Measurements from ENCODE around the gene TNK2. TPM values are rescaled to one million over a fixed set of nuclear protein-coding genes. Genes with fewer than 3 reads are reported as not detected.

TNK2 gene
- total and polyA plus RNA-seq, 7 donors: 37.1 to 322 (median 67.1) TPM

DNA sequence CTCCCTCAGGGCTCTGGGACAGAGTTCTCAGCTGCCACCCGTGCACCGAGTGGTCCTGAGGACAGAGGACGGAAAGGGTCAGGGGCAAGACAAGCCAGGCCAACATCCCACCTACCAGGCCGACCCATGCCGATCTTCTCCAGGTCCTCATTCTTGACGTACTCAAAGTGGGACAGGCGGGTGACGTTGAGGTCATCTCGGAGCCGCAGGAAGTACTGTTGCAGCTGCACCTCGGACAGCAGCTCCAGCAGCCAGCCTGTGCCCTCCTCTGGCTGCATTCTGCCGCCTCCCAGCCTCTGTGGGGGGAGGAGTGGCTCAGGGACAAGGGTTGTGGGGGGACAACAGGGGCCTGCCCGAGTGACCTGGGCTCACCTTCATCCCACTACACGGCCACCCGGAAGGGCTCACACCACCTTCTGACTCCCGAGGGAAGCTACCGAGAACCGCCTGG is 20.0 kb downstream of the TNK2 start:
- ATAC-seq: peak in 2 of 4 donors; percentile 8 to 13
- DNase-seq: peak; percentile 19 to 72
- WGBS, 3 donors: 38 to 46% (median 38%) methylated on average over 18 of the region's 18 CpGs
- TF ChIP-seq, protein P1, sequence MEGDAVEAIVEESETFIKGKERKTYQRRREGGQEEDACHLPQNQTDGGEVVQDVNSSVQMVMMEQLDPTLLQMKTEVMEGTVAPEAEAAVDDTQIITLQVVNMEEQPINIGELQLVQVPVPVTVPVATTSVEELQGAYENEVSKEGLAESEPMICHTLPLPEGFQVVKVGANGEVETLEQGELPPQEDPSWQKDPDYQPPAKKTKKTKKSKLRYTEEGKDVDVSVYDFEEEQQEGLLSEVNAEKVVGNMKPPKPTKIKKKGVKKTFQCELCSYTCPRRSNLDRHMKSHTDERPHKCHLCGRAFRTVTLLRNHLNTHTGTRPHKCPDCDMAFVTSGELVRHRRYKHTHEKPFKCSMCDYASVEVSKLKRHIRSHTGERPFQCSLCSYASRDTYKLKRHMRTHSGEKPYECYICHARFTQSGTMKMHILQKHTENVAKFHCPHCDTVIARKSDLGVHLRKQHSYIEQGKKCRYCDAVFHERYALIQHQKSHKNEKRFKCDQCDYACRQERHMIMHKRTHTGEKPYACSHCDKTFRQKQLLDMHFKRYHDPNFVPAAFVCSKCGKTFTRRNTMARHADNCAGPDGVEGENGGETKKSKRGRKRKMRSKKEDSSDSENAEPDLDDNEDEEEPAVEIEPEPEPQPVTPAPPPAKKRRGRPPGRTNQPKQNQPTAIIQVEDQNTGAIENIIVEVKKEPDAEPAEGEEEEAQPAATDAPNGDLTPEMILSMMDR (IDR thresholded peaks at IDR 0.05): no peak
- peaks cover 0 to 19% of the 10 kb centered on the region in 2 donors for H3K36me3 ChIP-seq (ENCODE audit: insufficient read depth in 1 of 2, low read depth in 1 of 2)
- no peaks in the 10 kb centered on the region for H3K9me3 ChIP-seq
- intact Hi-C loops (cut with DNase I): no loop called here
- H3K4me3 ChIP-seq: no peak overlapping the region
- H3K27me3 ChIP-seq (ENCODE audit: insufficient read depth in 3 of 3, low read length in 2 of 3): no peaks in the 10 kb centered on the region
- peak overlapping the region; percentile 91 for H3K27ac ChIP-seq
- peaks cover 83% of the 10 kb centered on the region for H3K4me1 ChIP-seq

DNA sequence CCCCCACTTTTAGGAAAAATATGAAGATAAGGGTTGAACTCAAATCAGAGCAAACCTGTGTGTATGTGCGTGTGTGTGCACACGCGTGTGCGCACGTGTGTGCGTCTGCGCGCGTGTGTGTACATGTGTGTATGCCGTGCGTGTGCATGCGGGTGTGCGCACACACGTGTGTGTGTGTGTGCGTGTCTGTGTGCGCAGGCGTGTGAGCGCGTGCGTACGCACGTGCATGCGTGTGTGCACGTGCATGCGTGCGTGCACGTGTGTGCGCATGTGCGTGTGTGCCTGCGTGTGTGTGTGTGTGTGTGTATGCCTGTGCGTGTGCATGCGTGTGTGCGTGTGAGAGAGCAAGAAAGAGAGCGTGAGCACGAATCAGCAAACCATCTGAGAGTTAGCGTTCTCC is 20.7 kb downstream of the TNK2 start:
- H3K4me3 ChIP-seq: no peak overlapping the region
- intact Hi-C loops (cut with DNase I): no loop called here
- TF ChIP-seq, protein P1 (IDR thresholded peaks at IDR 0.05): no peak
- no peaks in the 10 kb centered on the region for H3K9me3 ChIP-seq
- no peak for ATAC-seq
- peak in 1 of 2 donors; percentile 43 for DNase-seq
- peaks cover 77% of the 10 kb centered on the region for H3K4me1 ChIP-seq
- H3K27ac ChIP-seq: peak overlapping the region; percentile 91
- WGBS, 3 donors: 93 to 94% (median 94%) methylated on average over 36 of the region's 36 CpGs
- H3K36me3 ChIP-seq (ENCODE audit: insufficient read depth in 1 of 2, low read depth in 1 of 2): peaks cover 0 to 26% of the 10 kb centered on the region in 2 donors
- no peaks in the 10 kb centered on the region for H3K27me3 ChIP-seq (ENCODE audit: insufficient read depth in 3 of 3, low read length in 2 of 3)

DNA sequence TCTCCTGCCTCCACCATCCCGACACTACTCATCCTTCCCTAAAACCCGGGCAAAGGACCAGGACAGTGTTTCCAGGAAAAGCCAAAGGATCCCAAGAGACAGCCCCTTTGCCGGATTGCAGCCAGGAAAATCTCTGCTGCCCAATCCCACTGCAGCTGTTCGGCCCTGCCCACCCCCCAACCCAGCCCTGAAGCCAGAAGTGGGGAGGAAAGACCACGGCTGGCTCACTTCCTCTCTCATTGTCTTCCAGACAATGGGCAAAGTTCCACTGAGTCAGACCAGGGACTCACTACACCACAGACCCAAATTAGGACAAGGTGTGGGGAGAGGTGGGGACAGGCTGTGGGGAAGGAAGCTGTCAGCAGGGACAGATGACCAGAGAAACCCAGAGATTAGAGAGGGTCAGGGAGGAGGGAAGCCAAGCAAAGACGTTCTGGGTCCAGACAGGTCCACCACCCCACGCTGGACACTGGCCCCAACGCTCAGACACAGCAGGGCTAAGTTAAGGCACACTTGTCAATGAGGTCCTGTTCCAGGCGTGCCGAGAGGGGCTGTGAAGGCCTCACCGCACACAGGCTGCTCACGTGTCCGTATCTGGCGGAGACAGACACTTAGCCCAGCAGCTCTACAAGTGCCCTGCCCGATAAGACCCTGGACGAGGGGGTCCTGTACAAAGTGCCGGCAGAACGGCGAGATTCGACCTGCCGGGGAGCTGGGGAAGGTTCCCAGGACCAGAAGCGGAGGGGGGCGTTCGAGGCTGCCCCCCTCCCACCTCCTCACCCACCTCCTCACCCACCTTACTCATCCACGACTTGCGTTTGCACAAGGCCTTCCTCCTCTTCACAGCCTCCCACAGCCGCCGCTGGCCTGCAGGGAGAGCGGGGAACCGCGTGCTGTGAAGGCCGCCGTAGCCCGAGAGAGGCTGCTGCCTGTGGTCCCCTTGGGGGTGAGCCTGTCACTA is 21.9 kb downstream of the TNK2 start:
- peak in 3 of 4 donors; percentile 19 to 39 (median 32) for ATAC-seq
- Histone ChIP-seq H3K4me3 (peak overlapping the region; percentile 35), H3K4me1 (peaks cover 67% of the 10 kb centered on the region), H3K9me3 (no peaks in the 10 kb centered on the region), H3K27me3 (ENCODE audit: insufficient read depth in 3 of 3, low read length in 2 of 3) (no peaks in the 10 kb centered on the region), H3K27ac (peak overlapping the region; percentile 91), H3K36me3 (ENCODE audit: insufficient read depth in 1 of 2, low read depth in 1 of 2) (peaks cover 0 to 37% of the 10 kb centered on the region in 2 donors)
- WGBS, 3 donors: 61 to 72% (median 66%) methylated on average over 27 to 34 of the region's 34 CpGs
- intact Hi-C loops (cut with DNase I): no loop called here
- TF ChIP-seq, protein P1 (IDR thresholded peaks at IDR 0.05): no peak
- peak; percentile 49 to 70 for DNase-seq

DNA sequence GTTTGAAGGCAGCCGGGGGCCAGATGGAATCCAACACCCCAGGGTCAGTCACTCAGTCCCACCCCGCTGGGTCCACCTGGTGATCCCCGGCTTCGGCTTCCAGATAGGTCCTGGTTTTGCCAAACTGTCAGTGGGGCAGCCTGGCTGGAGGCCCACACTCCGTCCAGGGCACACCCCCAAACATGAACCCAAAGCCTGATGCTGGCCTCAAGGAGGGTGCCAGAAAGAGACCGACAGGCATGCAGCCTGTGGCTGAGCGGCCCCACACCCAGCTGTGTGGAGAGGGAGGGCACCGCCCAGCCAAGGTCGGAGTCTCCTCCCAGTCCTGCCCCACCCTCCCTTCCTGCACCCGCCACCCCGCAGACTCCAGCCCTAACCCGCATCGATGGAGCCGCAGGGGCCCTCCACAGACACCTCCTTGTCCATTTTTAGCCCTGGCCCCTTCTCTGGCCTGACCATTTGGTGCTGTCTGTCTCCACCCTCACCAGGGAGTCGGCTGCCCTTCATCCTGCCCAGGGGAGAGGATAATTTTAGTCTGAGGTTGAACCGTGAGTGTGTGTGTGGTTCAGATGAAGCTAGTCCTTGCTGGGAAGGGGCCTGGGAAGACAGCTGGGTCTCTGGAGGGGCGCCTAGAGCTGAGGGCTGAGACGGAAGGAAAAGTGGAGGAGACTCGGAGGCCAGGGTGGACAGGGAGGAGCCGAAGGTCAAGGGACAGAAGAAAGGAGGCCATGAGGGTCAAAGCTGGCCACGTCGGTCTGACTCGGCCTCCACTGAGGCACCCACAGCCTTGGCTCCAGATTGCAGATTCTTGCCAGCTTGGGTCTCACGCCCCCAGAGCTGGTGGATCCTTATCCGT is 23.1 kb downstream of the TNK2 start:
- Histone ChIP-seq H3K27me3 (ENCODE audit: insufficient read depth in 3 of 3, low read length in 2 of 3) (no peaks in the 10 kb centered on the region), H3K4me1 (peaks cover 57% of the 10 kb centered on the region), H3K27ac (peak overlapping the region; percentile 91), H3K36me3 (ENCODE audit: insufficient read depth in 1 of 2, low read depth in 1 of 2) (peaks cover 0 to 37% of the 10 kb centered on the region in 2 donors), H3K9me3 (no peaks in the 10 kb centered on the region), H3K4me3 (peak overlapping the region; percentile 35)
- TF ChIP-seq, protein P1 (IDR thresholded peaks at IDR 0.05): no peak
- DNase-seq (peak; percentile 73 to 92), ATAC-seq (peak; percentile 84 to 93 (median 87))
- intact Hi-C loops (cut with DNase I): no loop called here
- WGBS, 3 donors: 15 to 26% (median 17%) methylated on average over 25 of the region's 25 CpGs

Data from psoas muscle (tissue), 8 donors.